Astrocyte (in vitro differentiated cells and primary cell): Measurements from ENCODE around the gene ZNF687.

Experiments used
- CTCF ChIP-seq: IDR thresholded peaks from 2 replicates; pipeline ENCODE4 v1.5.1; 2011; ENCODE audit warnings: low read depth, mild to moderate bottlenecking, inconsistent platforms, low read length, moderate library complexity; ENCODE audit not compliant: insufficient read depth
- EZH2 ChIP-seq: IDR thresholded peaks from 2 replicates; pipeline ENCODE4 v1.6.1; 2012; ENCODE audit warnings: mild to moderate bottlenecking, low read length, inconsistent platforms; ENCODE audit not compliant: insufficient read depth

DNA sequence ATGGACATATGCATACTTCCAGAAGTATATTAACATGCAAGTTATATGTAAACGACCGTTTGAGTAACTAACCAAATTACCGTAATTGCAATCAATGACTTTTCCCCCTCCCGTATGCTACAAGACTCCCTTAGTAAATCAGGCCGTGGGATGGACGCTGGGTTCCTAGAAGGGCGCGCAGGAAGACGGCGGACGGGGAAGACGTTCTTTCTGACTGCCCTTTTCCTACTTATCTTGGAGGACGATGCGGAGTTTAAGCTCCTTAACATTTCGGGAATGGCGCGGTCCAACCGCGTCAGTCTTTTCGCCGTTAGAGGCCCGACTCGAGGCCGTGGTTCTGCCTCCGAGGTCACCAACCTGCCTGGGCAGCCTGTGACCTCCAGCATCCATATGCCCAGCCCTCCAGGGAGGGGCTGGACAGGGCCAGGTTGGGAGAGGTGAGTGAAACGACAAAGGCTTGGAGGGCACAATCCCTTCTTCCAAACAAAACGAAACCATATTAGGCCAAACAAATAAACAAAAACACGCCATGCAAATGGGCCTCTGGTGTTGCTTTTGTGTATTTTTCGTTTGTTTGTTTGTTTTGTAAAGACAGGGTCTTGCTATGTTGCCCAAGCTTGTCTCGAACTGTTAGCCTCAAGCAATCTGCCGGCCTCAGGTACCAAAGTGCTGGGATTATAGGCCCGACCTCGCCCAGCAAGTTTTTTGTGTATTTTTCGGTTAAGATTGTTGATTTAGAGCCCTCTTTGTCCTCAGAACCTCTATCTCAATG is 46.0 kb downstream of the ZNF687 start:
- TF ChIP-seq CTCF (no peak), EZH2 (no peak)
